Left renal cortex interstitium (tissue), 4 donors: Measurements from ENCODE around the gene SHOC1. TPM values are rescaled to one million over a fixed set of nuclear protein-coding genes. Genes with fewer than 3 reads are reported as not detected.

Experiments used
- polyA plus RNA-seq, 4 donors: library from polyadenylated mRNA; unstranded; fragments of 120-200 nt; gene quantifications; one replicate each; pipeline ENCODE4 v1.2.1, GENCODE V29; 2013; ENCODE audit not compliant: insufficient read length in 4 of 4

SHOC1 gene
- polyA plus RNA-seq, 4 donors, result 0.78 to 1.5 (median 1.2) TPM

Other genes starting within 250 kb of the SHOC1 start
- 100 to 1,000 TPM; 168 to 316 (median 271) TPM for gene PTGR1, start 195.3 kb downstream of the SHOC1 start, polyA plus RNA-seq
- 10 to 100 TPM; 13.7 to 17.6 (median 15.0) TPM for gene DNAJC25, start 163.6 kb downstream of the SHOC1 start, polyA plus RNA-seq
- gene GNG10, start 133.3 kb downstream of the SHOC1 start, polyA plus RNA-seq, result 10 to 100 TPM; 42.2 to 69.8 (median 62.0) TPM
- 10 to 100 TPM; 61.4 to 80.0 (median 72.5) TPM for gene UGCG, start 101.9 kb upstream of the SHOC1 start, polyA plus RNA-seq